ENCODE results near the gene KIZ. TPM values are rescaled to one million over a fixed set of nuclear protein-coding genes. Genes with fewer than 3 reads are reported as not detected.
"Not testable (repeated sequence)": the region's sequence is repeated elsewhere in the genome, so short reads cannot be mapped to it uniquely, and the experiment has no call there.

The KIZ gene
- total RNA-seq, 1 donor from 2014 or later = 15.0 TPM

GRCh38 chr20:21246161-21246560 lies 120.3 kb downstream of the KIZ start:
- Mint-ChIP-seq H3K9me3 (ENCODE audit: unreplicated experiment) (no peaks in the 10 kb centered on the region), H3K36me3 (ENCODE audit: low read depth, unreplicated experiment) (no peaks in the 10 kb centered on the region), H3K27ac (ENCODE audit: unreplicated experiment) (no peak overlapping the region), H3K4me3 (ENCODE audit: unreplicated experiment) (no peak overlapping the region), H3K27me3 (ENCODE audit: unreplicated experiment) (peaks cover 2% of the 10 kb centered on the region), H3K4me1 (ENCODE audit: unreplicated experiment) (no peaks in the 10 kb centered on the region)
- TF ChIP-seq CTCF (IDR thresholded peaks at IDR 0.05; ENCODE audit: unreplicated experiment) = no peak
- DNase-seq (ENCODE audit: low spot score) = no peak

DNA sequence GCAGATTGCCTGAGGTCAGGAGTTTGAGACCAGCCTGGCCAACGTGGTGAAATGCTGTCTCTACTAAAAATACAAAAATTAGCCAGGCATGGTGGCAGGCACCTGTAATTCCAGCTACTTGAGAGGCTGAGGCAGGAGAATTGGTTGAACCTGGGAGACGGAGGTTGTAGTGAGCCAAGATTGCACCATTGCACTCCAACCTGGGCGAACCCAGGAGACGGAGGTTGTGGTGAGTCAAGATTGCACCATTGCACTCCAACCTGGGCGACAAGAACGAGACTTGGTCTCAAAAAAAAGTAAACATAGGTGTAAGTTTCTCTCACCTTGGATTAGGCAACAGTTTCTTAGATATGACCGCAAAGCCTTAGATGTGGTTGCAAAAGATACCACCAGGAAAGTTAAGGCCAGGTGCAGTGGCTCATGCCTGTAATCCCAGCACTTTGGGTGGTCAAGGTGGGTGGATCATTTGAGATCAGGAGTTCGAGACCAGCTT lies 121.8 kb downstream of the KIZ start:
- H3K36me3 Mint-ChIP-seq (ENCODE audit: low read depth, unreplicated experiment); H3K27ac Mint-ChIP-seq (ENCODE audit: unreplicated experiment); DNase-seq (ENCODE audit: low spot score); H3K27me3 Mint-ChIP-seq (ENCODE audit: unreplicated experiment); H3K9me3 Mint-ChIP-seq (ENCODE audit: unreplicated experiment); H3K4me1 Mint-ChIP-seq (ENCODE audit: unreplicated experiment); H3K4me3 Mint-ChIP-seq (ENCODE audit: unreplicated experiment): not testable (repeated sequence)

- no peaks in the 10 kb centered on the region for H3K36me3 Mint-ChIP-seq (ENCODE audit: low read depth, unreplicated experiment)
- no peaks in the 10 kb centered on the region for H3K9me3 Mint-ChIP-seq (ENCODE audit: unreplicated experiment)
- H3K4me1 Mint-ChIP-seq (ENCODE audit: unreplicated experiment) = no peaks in the 10 kb centered on the region
- H3K27me3 Mint-ChIP-seq (ENCODE audit: unreplicated experiment) = peaks cover 2% of the 10 kb centered on the region
- TF ChIP-seq CTCF (IDR thresholded peaks at IDR 0.05; ENCODE audit: unreplicated experiment) = no peak
- H3K27ac Mint-ChIP-seq (ENCODE audit: unreplicated experiment) = no peak overlapping the region
- H3K4me3 Mint-ChIP-seq (ENCODE audit: unreplicated experiment) = no peak overlapping the region
- no peak for DNase-seq (ENCODE audit: low spot score)
Measured at GRCh38 chr20:21251278-21251677, 125.4 kb downstream of the KIZ start.

GRCh38 chr20:21257192-21257591 lies 131.3 kb downstream of the KIZ start:
- no peak for TF ChIP-seq CTCF (IDR thresholded peaks at IDR 0.05; ENCODE audit: unreplicated experiment)
- Mint-ChIP-seq H3K9me3 (ENCODE audit: unreplicated experiment) (no peaks in the 10 kb centered on the region), H3K4me3 (ENCODE audit: unreplicated experiment) (no peak overlapping the region), H3K27ac (ENCODE audit: unreplicated experiment) (no peak overlapping the region), H3K4me1 (ENCODE audit: unreplicated experiment) (no peaks in the 10 kb centered on the region), H3K27me3 (ENCODE audit: unreplicated experiment) (peaks cover 2% of the 10 kb centered on the region), H3K36me3 (ENCODE audit: low read depth, unreplicated experiment) (no peaks in the 10 kb centered on the region)
- DNase-seq (ENCODE audit: low spot score) = no peak

- no peaks in the 10 kb centered on the region for H3K36me3 Mint-ChIP-seq (ENCODE audit: low read depth, unreplicated experiment)
- no peak overlapping the region for H3K4me3 Mint-ChIP-seq (ENCODE audit: unreplicated experiment)
- H3K4me1 Mint-ChIP-seq (ENCODE audit: unreplicated experiment) = no peaks in the 10 kb centered on the region
- no peaks in the 10 kb centered on the region for H3K27me3 Mint-ChIP-seq (ENCODE audit: unreplicated experiment)
- TF ChIP-seq CTCF (IDR thresholded peaks at IDR 0.05; ENCODE audit: unreplicated experiment) = no peak
- no peak overlapping the region for H3K27ac Mint-ChIP-seq (ENCODE audit: unreplicated experiment)
- no peaks in the 10 kb centered on the region for H3K9me3 Mint-ChIP-seq (ENCODE audit: unreplicated experiment)
- DNase-seq (ENCODE audit: low spot score) = no peak
Measured at GRCh38 chr20:21258411-21258810, 132.5 kb downstream of the KIZ start.

- Mint-ChIP-seq H3K9me3 (ENCODE audit: unreplicated experiment) (no peaks in the 10 kb centered on the region), H3K4me1 (ENCODE audit: unreplicated experiment) (no peaks in the 10 kb centered on the region), H3K36me3 (ENCODE audit: low read depth, unreplicated experiment) (no peaks in the 10 kb centered on the region), H3K27me3 (ENCODE audit: unreplicated experiment) (no peaks in the 10 kb centered on the region), H3K27ac (ENCODE audit: unreplicated experiment) (no peak overlapping the region), H3K4me3 (ENCODE audit: unreplicated experiment) (no peak overlapping the region)
- TF ChIP-seq CTCF (IDR thresholded peaks at IDR 0.05; ENCODE audit: unreplicated experiment) = no peak
- DNase-seq (ENCODE audit: low spot score) = no peak
Measured at GRCh38 chr20:21259346-21259745, 133.5 kb downstream of the KIZ start.
